DND-41 (cell line): ENCODE measurements around the gene MAN1B1.

Experiments used
- ATAC-seq: fragments of 200-7000 bp; cut with Tn5 transposase; 3 replicates; pipeline ENCODE4 v1.9.1; 2021; ENCODE audit warnings: low read depth; ENCODE audit not compliant: insufficient read depth
- DNase-seq: peaks from one replicate; pipeline ENCODE4 v3.0.0-alpha.2; 2020
- H2AFZ ChIP-seq: 2 replicates; pipeline ENCODE4 v1.6.0; 2012; ENCODE audit warnings: low read depth, low read length
- H3K27ac ChIP-seq: 2 replicates; pipeline ENCODE4 v1.5.1; 2012; ENCODE audit warnings: low read length, inconsistent platforms
- H3K27me3 ChIP-seq: fragments of 200-600 bp; sonication (generic); 2 replicates; pipeline ENCODE4 v1.6.0; 2012; ENCODE audit warnings: low read length, mild to moderate bottlenecking, inconsistent platforms; ENCODE audit not compliant: insufficient read depth, poor library complexity
- H3K36me3 ChIP-seq: 2 replicates; pipeline ENCODE4 v1.5.1; 2012; ENCODE audit warnings: low read length, inconsistent platforms; ENCODE audit not compliant: insufficient read depth
- H3K4me1 ChIP-seq: 2 replicates; pipeline ENCODE4 v1.5.1; 2012; ENCODE audit warnings: mild to moderate bottlenecking, low read length; ENCODE audit not compliant: insufficient read depth
- H3K4me2 ChIP-seq: 2 replicates; pipeline ENCODE4 v1.6.0; 2012; ENCODE audit warnings: mild to moderate bottlenecking, moderate library complexity, low read length, inconsistent platforms; ENCODE audit not compliant: insufficient read depth
- H3K4me3 ChIP-seq, 2 experiments: fragments of 200-600 bp in 1 of 2; shearing (Covaris generic) in 1 of 2; 2 replicates each; pipeline ENCODE4 v1.5.1; 2012 to 2016; ENCODE audit warnings: inconsistent platforms in 2 of 2, low read length in 2 of 2, mild to moderate bottlenecking in 2 of 2, low read depth in 1 of 2, moderate library complexity in 1 of 2
- H3K79me2 ChIP-seq: 2 replicates; pipeline ENCODE4 v1.6.0; 2012; ENCODE audit warnings: low read length, inconsistent platforms; ENCODE audit not compliant: insufficient read depth
- H3K9ac ChIP-seq: 2 replicates; pipeline ENCODE4 v1.6.0; 2012; ENCODE audit warnings: low read depth, mild to moderate bottlenecking, inconsistent platforms, low read length, moderate library complexity
- H3K9me3 ChIP-seq: 2 replicates; pipeline ENCODE4 v1.5.1; 2012; ENCODE audit warnings: low read length, moderate library complexity, mild to moderate bottlenecking, inconsistent platforms; ENCODE audit not compliant: insufficient read depth, severe bottlenecking
- H4K20me1 ChIP-seq: 2 replicates; pipeline ENCODE4 v1.6.0; 2012; ENCODE audit warnings: low read length; ENCODE audit not compliant: insufficient read depth
- CTCF ChIP-seq: IDR thresholded peaks from 2 replicates; pipeline ENCODE4 v1.5.1; 2012; ENCODE audit warnings: borderline replicate concordance, low read length, moderate library complexity, mild to moderate bottlenecking; ENCODE audit not compliant: poor library complexity, severe bottlenecking; ENCODE audit errors: extremely low read depth
- EZH2 ChIP-seq: IDR thresholded peaks from 3 replicates; pipeline ENCODE4 v1.6.1; 2012; ENCODE audit warnings: borderline replicate concordance, low read depth, mild to moderate bottlenecking, moderate library complexity, low read length, inconsistent platforms; ENCODE audit not compliant: severe bottlenecking

Gene MAN1B1

GRCh38 chr9:137156567-137157375, 70.0 kb downstream of the MAN1B1 start:
- Histone ChIP-seq H3K4me2 (no peak overlapping the region), H3K9me3 (no peaks in the 10 kb centered on the region), H3K27ac (no peak overlapping the region), H4K20me1 (peaks cover 9% of the 10 kb centered on the region; the same call in 1 of the 2 replicates), H3K9ac (no peak overlapping the region), H2AFZ (no peak overlapping the region), H3K4me3 (no peak overlapping the region), H3K4me1 (no peaks in the 10 kb centered on the region), H3K36me3 (no peaks in the 10 kb centered on the region), H3K79me2 (no peaks in the 10 kb centered on the region), H3K27me3 (no peaks in the 10 kb centered on the region)
- ATAC-seq (peak; percentile 54), DNase-seq (peak; percentile 20)
- TF ChIP-seq CTCF (no peak), EZH2 (no peak)

DNA sequence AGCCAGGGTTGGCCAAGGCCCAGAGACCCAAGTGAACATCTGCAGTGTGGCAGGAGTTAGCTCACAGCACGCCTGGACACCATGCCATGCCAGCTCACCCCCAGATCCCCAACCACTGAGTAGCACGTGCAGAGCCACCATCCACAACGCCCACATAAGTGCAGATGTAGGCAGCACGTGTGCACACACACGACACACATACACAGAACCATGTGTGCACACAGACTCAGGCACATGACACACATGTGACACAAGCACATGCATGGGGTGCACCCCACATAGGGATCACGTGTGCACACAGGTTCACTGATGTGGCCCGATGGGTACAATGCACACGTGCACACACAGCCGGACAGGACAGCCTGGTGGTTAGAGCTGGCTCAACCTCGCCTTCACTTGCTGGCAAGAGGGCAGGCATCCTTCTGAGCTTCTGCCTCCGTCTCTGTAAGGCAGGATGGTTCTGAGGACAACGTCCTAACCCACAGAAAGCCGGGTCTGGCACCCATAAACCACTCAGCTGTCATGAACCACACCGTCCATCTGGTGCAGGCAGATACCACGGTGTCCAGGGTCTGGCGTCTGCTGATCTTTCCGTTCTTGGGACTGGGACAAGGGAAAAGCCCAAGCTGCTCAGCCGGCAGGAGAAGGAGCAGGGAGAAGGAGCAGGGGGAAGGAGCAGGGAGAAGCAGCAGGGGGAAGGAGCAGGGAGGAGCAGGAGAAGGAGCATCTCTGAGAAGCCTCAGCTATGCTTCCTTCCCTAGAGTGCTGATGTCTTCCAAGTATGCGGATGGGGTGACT, 71.0 kb downstream of the MAN1B1 start:
- Histone ChIP-seq H3K27ac (no peak overlapping the region), H3K9me3 (no peaks in the 10 kb centered on the region), H2AFZ (no peak overlapping the region), H3K36me3 (no peaks in the 10 kb centered on the region), H3K79me2 (no peaks in the 10 kb centered on the region), H4K20me1 (peaks cover 9% of the 10 kb centered on the region; the same call in 1 of the 2 replicates), H3K4me3 (no peak overlapping the region), H3K9ac (no peak overlapping the region), H3K4me2 (no peak overlapping the region), H3K4me1 (no peaks in the 10 kb centered on the region), H3K27me3 (no peaks in the 10 kb centered on the region)
- ATAC-seq: no peak
- DNase-seq: no peak
- TF ChIP-seq EZH2: no peak
- no peak for TF ChIP-seq CTCF

DNA sequence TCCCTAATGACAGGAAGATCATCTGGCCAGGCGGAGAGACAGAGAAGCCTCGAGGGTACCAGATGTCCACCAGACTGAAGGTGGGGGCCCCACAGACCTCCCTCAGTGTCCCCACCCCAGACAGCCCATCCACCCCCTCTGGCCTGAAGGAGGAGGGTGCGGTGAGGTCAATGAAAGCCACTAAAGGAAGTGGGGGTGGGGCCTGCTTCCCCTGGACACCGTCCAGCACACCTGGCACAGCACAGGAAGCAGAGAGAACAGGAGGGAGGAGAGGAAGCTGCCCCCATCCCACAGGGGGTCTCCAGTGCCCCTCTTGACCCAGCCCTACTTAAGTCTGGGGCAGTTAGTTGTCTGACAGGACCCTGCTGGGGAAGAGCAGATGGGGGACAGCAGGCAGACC, 71.8 kb downstream of the MAN1B1 start:
- no peak overlapping the region for H3K4me2 ChIP-seq

More for the DNA sequence above, 71.8 kb downstream of the MAN1B1 start:
- Histone ChIP-seq H3K36me3 (no peaks in the 10 kb centered on the region), H3K9me3 (no peaks in the 10 kb centered on the region), H4K20me1 (peaks cover 9% of the 10 kb centered on the region; the same call in 1 of the 2 replicates), H3K9ac (no peak overlapping the region), H3K4me1 (no peaks in the 10 kb centered on the region), H3K4me3 (no peak overlapping the region), H2AFZ (no peak overlapping the region), H3K27ac (no peak overlapping the region), H3K27me3 (no peaks in the 10 kb centered on the region), H3K79me2 (no peaks in the 10 kb centered on the region)
- DNase-seq: no peak
- ATAC-seq: no peak
- no peak for TF ChIP-seq EZH2
- TF ChIP-seq CTCF: no peak
